ENCODE measurements around the gene FAM217A.
A peak's percentile ranks its signal among the peaks of the same experiment; 100 is the strongest.

The FAM217A gene

DNA sequence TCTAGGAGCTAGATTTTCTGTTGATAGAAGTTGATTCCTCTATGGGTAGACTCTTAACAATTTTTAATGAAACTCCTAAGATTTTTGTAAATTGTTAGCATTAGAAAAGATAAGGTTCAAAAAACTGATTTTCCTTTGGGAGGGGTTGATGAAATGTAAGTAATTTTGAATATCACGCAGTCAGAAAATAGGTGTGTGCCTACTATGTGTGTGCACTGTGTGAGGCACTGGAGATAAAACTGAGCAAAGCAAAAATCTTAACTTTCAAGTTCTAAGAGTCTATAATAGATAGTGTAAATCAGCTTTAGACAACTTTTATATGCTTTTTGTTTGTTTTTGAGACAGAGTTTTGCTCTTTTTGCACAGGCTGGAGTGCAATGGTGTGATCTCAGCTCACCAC is 53.3 kb downstream of the FAM217A start:
- Histone ChIP-seq H3K9me3 (ENCODE audit: control extremely low read depth in 1 of 5, control insufficient read depth in 4 of 5, insufficient read depth in 2 of 5, low read depth in 1 of 5, low read length in 4 of 5) (no peaks in the 10 kb centered on the region), H3K36me3 (ENCODE audit: control insufficient read depth in 4 of 4, insufficient read depth in 4 of 4, low read length in 3 of 4) (peaks cover 0 to 17% (median 4%) of the 10 kb centered on the region in 4 experiments), H3K27ac (ENCODE audit: insufficient read depth in 1 of 2, low read depth in 1 of 2, low read length in 2 of 2, poor library complexity in 1 of 2, severe bottlenecking in 2 of 2) (no peak overlapping the region), H3K4me1 (ENCODE audit: control extremely low read depth in 1 of 4, control insufficient read depth in 4 of 4, insufficient read depth in 4 of 4, low read length in 3 of 4) (peaks cover 12 to 23% (median 20%) of the 10 kb centered on the region in 4 experiments), H3K27me3 (replicated peaks in 2 of 5; ENCODE audit: control insufficient read depth in 4 of 5, insufficient read depth in 5 of 5, low read length in 4 of 5) (no peaks in the 10 kb centered on the region), H3K4me3 (ENCODE audit: control insufficient read depth in 1 of 7, extremely low read depth in 1 of 7, insufficient read depth in 4 of 7, low read depth in 2 of 7, low read length in 6 of 7) (no peak overlapping the region)
- no CpG with 5 or more reads among the region's 1 CpG for WGBS (ENCODE audit: insufficient coverage)
- DNase-seq = no peak
- POLR2A ChIA-PET = no interaction called here
- CTCF ChIA-PET = interaction anchor here (1.0 kb wide), 1 partner anchor 47 kb away, joined by 5 read pairs; no protein-coding TSS in a partner anchor

DNA sequence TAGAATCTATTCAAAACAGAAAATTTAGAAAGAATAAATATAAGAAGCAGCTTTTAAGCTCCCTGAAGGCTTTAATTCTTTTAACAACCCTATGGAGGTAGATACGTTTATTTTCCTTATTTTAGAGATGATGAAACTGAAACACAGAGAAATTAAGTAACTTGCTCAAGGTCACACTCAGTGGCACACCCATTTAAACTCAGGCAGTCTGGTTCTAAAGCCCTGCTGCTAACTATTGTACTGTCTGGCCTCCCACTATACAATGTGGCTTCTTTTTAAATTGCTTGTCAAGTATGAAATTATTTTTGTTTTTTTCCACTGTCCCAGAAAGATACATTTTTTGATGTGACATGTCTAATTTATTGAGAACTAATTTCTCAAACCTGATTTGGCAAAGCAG is 55.7 kb downstream of the FAM217A start:
- Histone ChIP-seq H3K4me3 (ENCODE audit: control insufficient read depth in 1 of 7, extremely low read depth in 1 of 7, insufficient read depth in 4 of 7, low read depth in 2 of 7, low read length in 6 of 7) (peak overlapping the region in 5 of 7 experiments; percentile 26 to 96 (median 92)), H3K27ac (ENCODE audit: insufficient read depth in 1 of 2, low read depth in 1 of 2, low read length in 2 of 2, poor library complexity in 1 of 2, severe bottlenecking in 2 of 2) (peak overlapping the region; percentile 91 to 97), H3K36me3 (ENCODE audit: control insufficient read depth in 4 of 4, insufficient read depth in 4 of 4, low read length in 3 of 4) (peaks cover 0 to 10% (median 3%) of the 10 kb centered on the region in 4 experiments), H3K9me3 (ENCODE audit: control extremely low read depth in 1 of 5, control insufficient read depth in 4 of 5, insufficient read depth in 2 of 5, low read depth in 1 of 5, low read length in 4 of 5) (no peaks in the 10 kb centered on the region), H3K27me3 (replicated peaks in 2 of 5; ENCODE audit: control insufficient read depth in 4 of 5, insufficient read depth in 5 of 5, low read length in 4 of 5) (no peaks in the 10 kb centered on the region), H3K4me1 (ENCODE audit: control extremely low read depth in 1 of 4, control insufficient read depth in 4 of 4, insufficient read depth in 4 of 4, low read length in 3 of 4) (peaks cover 22 to 42% (median 36%) of the 10 kb centered on the region in 4 experiments)
- ChIA-PET CTCF (interaction anchor here (1.2 kb wide), 1 partner anchor 10 kb away, joined by 3 read pairs; no protein-coding TSS in a partner anchor), POLR2A (no interaction called here)
- no CpG with 5 or more reads among the region's 1 CpG for WGBS (ENCODE audit: insufficient coverage)
- DNase-seq = no peak

DNA sequence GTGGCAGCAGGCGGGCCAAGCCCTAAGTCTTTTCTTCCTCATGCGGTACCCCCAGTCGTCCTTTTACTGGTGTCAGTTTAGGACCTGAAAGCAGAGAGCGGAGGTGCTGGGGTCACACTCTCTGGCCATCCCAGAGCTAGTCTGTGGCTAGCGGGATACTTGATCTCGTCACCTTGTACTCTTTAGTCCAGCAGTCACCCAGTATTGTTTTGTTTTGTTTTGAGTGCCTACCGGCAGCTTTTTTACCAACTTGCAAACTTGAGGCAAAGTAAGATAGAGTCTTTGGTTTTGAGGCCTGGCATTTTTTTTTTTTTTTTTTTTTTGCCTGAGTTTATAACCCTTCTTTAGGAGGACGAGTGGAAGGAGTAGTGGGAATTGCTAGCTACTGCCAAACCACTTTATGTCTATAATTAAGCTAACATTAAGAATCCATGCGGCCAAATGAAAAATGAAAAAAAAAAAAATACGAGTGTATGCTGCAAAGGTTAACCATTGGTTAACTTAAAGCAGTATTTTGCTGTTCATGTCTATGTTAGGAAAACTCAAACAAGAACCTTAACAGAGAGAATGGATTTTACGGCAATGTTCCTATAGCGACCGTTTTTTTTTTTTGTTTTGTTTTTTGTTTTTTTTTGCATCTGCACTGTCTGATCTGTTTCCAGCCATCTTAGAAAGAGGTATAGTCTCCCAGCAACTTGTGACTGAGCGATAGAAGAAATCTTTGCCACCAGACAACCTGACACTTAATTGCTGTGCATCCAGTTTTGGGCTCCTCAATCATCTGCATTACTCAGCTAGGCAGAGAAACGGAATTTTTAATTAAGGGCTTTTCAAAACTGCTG is 56.9 kb downstream of the FAM217A start:
- Histone ChIP-seq H3K36me3 (ENCODE audit: control insufficient read depth in 4 of 4, insufficient read depth in 4 of 4, low read length in 3 of 4) (peaks cover 0 to 4% (median 2%) of the 10 kb centered on the region in 4 experiments), H3K4me1 (ENCODE audit: control extremely low read depth in 1 of 4, control insufficient read depth in 4 of 4, insufficient read depth in 4 of 4, low read length in 3 of 4) (peaks cover 26 to 51% (median 42%) of the 10 kb centered on the region in 4 experiments), H3K9me3 (ENCODE audit: control extremely low read depth in 1 of 5, control insufficient read depth in 4 of 5, insufficient read depth in 2 of 5, low read depth in 1 of 5, low read length in 4 of 5) (no peaks in the 10 kb centered on the region), H3K27me3 (replicated peaks in 2 of 5; ENCODE audit: control insufficient read depth in 4 of 5, insufficient read depth in 5 of 5, low read length in 4 of 5) (no peaks in the 10 kb centered on the region), H3K4me3 (ENCODE audit: control insufficient read depth in 1 of 7, extremely low read depth in 1 of 7, insufficient read depth in 4 of 7, low read depth in 2 of 7, low read length in 6 of 7) (peak overlapping the region; percentile 57 to 96 (median 91)), H3K27ac (ENCODE audit: insufficient read depth in 1 of 2, low read depth in 1 of 2, low read length in 2 of 2, poor library complexity in 1 of 2, severe bottlenecking in 2 of 2) (peak overlapping the region; percentile 91 to 97)
- 17% methylated on average over 7 of the region's 15 CpGs for WGBS (ENCODE audit: insufficient coverage)
- POLR2A ChIA-PET = interaction anchor here (1.4 kb wide), 1 partner anchor 133 kb away, joined by 3 read pairs; no protein-coding TSS in a partner anchor
- CTCF ChIA-PET = interaction anchor here (0.7 to 2.6 kb wide), 11 partner anchors 10 to 1243 kb away, joined by 3 to 17 read pairs (median 4); no protein-coding TSS in a partner anchor
- DNase-seq = peak; percentile 26 to 70 (median 56)

DNA sequence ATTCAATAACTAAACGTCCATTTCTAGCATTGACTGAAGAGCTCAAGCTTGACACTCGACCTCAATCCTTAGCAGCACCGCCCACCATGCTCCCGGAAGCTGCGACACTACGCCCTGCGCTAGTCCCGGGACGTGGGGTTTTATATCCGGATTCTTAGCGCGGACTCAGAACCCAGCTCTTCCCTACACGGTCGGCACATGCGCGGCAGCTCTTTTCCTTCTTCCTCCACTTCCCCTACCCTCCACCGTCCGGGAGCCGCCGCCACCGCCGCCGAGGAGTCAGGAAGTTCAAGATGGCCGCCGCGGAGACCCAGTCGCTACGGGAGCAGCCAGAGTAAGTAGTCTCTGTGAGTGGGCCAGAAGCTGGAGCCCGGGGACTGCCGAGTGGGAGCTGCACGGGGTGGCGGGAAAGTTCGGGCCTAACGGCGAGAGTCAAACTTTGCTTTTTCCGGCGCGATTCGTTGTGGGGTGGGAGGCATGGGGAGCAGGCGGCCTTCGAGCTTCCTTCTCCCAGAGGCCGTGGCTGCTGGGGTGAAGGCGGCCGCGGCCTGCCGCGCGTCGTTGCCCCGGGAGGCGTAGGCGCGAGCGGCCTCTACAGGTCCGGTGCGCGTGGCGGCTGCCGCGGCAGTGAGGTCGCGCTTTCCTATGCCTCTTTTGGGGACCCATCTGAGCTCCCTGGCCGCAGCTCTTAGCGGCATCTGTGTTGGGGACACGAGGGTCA is 57.6 kb downstream of the FAM217A start:
- peak overlapping the region; percentile 91 to 97 for H3K27ac ChIP-seq (ENCODE audit: insufficient read depth in 1 of 2, low read depth in 1 of 2, low read length in 2 of 2, poor library complexity in 1 of 2, severe bottlenecking in 2 of 2)
- peak; percentile 90 to 93 (median 92) for DNase-seq
- H3K27me3 ChIP-seq (replicated peaks in 2 of 5; ENCODE audit: control insufficient read depth in 4 of 5, insufficient read depth in 5 of 5, low read length in 4 of 5) = no peaks in the 10 kb centered on the region
- peaks cover 26 to 56% (median 45%) of the 10 kb centered on the region in 4 experiments for H3K4me1 ChIP-seq (ENCODE audit: control extremely low read depth in 1 of 4, control insufficient read depth in 4 of 4, insufficient read depth in 4 of 4, low read length in 3 of 4)
- WGBS (ENCODE audit: insufficient coverage) = 0% methylated on average over 57 of the region's 65 CpGs
- H3K4me3 ChIP-seq (ENCODE audit: control insufficient read depth in 1 of 7, extremely low read depth in 1 of 7, insufficient read depth in 4 of 7, low read depth in 2 of 7, low read length in 6 of 7) = peak overlapping the region; percentile 57 to 96 (median 91)
- H3K36me3 ChIP-seq (ENCODE audit: control insufficient read depth in 4 of 4, insufficient read depth in 4 of 4, low read length in 3 of 4) = no peaks in the 10 kb centered on the region
- ChIA-PET CTCF (interaction anchor here (0.5 to 2.6 kb wide), 12 partner anchors 11 to 1244 kb away, joined by 3 to 17 read pairs (median 4); no protein-coding TSS in a partner anchor), POLR2A (interaction anchor here (0.6 to 1.4 kb wide), 4 partner anchors 13 to 286 kb away, joined by 3 to 5 read pairs (median 3); partner anchors contain the start of gene FAM50B)
- H3K9me3 ChIP-seq (ENCODE audit: control extremely low read depth in 1 of 5, control insufficient read depth in 4 of 5, insufficient read depth in 2 of 5, low read depth in 1 of 5, low read length in 4 of 5) = no peaks in the 10 kb centered on the region

DNA sequence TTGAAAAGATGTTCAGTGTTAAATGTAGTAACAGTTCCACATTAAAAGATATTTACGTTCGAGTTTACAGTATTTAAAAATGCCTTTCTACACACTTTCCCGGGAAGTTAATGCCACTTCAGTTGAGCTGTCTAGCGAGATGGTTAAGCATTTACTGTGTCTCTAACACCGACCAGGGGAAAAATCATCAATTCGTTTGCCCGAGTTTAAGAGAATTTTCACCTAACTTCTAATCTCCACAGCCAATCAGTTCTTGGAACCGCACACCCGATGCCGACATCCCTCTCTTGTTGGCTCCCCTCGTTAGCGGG is 58.2 kb downstream of the FAM217A start:
- DNase-seq = no peak
- H3K4me1 ChIP-seq (ENCODE audit: control extremely low read depth in 1 of 4, control insufficient read depth in 4 of 4, insufficient read depth in 4 of 4, low read length in 3 of 4) = peaks cover 26 to 60% (median 47%) of the 10 kb centered on the region in 4 experiments
- H3K9me3 ChIP-seq (ENCODE audit: control extremely low read depth in 1 of 5, control insufficient read depth in 4 of 5, insufficient read depth in 2 of 5, low read depth in 1 of 5, low read length in 4 of 5) = no peaks in the 10 kb centered on the region
- POLR2A ChIA-PET = interaction anchor here (0.6 to 1.0 kb wide), 3 partner anchors 12 to 286 kb away, joined by 3 to 5 read pairs (median 3); partner anchors contain the start of gene FAM50B
- no peaks in the 10 kb centered on the region for H3K36me3 ChIP-seq (ENCODE audit: control insufficient read depth in 4 of 4, insufficient read depth in 4 of 4, low read length in 3 of 4)
- no peaks in the 10 kb centered on the region for H3K27me3 ChIP-seq (replicated peaks in 2 of 5; ENCODE audit: control insufficient read depth in 4 of 5, insufficient read depth in 5 of 5, low read length in 4 of 5)
- H3K27ac ChIP-seq (ENCODE audit: insufficient read depth in 1 of 2, low read depth in 1 of 2, low read length in 2 of 2, poor library complexity in 1 of 2, severe bottlenecking in 2 of 2) = peak overlapping the region; percentile 91 to 97
- CTCF ChIA-PET = interaction anchor here (0.5 to 2.6 kb wide), 10 partner anchors 11 to 279 kb away, joined by 3 to 17 read pairs (median 4); no protein-coding TSS in a partner anchor
- H3K4me3 ChIP-seq (ENCODE audit: control insufficient read depth in 1 of 7, extremely low read depth in 1 of 7, insufficient read depth in 4 of 7, low read depth in 2 of 7, low read length in 6 of 7) = peak overlapping the region; percentile 57 to 96 (median 91)
- 4% methylated on average over 12 of the region's 12 CpGs for WGBS (ENCODE audit: insufficient coverage)

DNA sequence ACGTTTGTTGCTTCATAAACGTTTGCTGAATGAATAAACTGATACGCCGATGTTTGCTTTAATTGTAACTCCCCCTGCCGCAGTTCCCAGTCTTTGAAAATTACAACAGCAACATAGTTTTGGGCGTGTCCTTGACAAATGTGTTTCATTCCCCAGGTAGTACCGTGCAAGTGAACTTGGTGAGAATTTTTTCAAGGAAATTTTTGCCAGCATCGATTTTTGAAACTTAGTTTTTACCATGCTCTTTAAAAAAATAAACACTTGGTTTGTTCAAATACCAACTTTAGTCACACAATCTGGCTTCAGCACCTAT is 60.1 kb downstream of the FAM217A start:
- Histone ChIP-seq H3K4me3 (ENCODE audit: control insufficient read depth in 1 of 7, extremely low read depth in 1 of 7, insufficient read depth in 4 of 7, low read depth in 2 of 7, low read length in 6 of 7) (peak overlapping the region in 6 of 7 experiments; percentile 70 to 95 (median 89)), H3K4me1 (ENCODE audit: control extremely low read depth in 1 of 4, control insufficient read depth in 4 of 4, insufficient read depth in 4 of 4, low read length in 3 of 4) (peaks cover 24 to 55% (median 46%) of the 10 kb centered on the region in 4 experiments), H3K9me3 (ENCODE audit: control extremely low read depth in 1 of 5, control insufficient read depth in 4 of 5, insufficient read depth in 2 of 5, low read depth in 1 of 5, low read length in 4 of 5) (no peaks in the 10 kb centered on the region), H3K36me3 (ENCODE audit: control insufficient read depth in 4 of 4, insufficient read depth in 4 of 4, low read length in 3 of 4) (peaks cover 0 to 6% (median 1%) of the 10 kb centered on the region in 4 experiments), H3K27me3 (replicated peaks in 2 of 5; ENCODE audit: control insufficient read depth in 4 of 5, insufficient read depth in 5 of 5, low read length in 4 of 5) (no peaks in the 10 kb centered on the region), H3K27ac (ENCODE audit: insufficient read depth in 1 of 2, low read depth in 1 of 2, low read length in 2 of 2, poor library complexity in 1 of 2, severe bottlenecking in 2 of 2) (peak overlapping the region in 1 of 2 experiments; percentile 97)
- WGBS (ENCODE audit: insufficient coverage) = 0% methylated on average over 7 of the region's 8 CpGs
- ChIA-PET POLR2A (no interaction called here), CTCF (interaction anchor here (1.2 to 3.5 kb wide), 2 partner anchors 10 to 15 kb away, joined by 3 to 16 read pairs; no protein-coding TSS in a partner anchor)
- no peak for DNase-seq
